GM23248 (cell line): ENCODE measurements around the gene PRSS22. TPM values are rescaled to one million over a fixed set of nuclear protein-coding genes. Genes with fewer than 3 reads are reported as not detected.

ENCODE experiments used
- DNase-seq: peaks from one replicate; pipeline ENCODE4 v3.0.0-alpha.2; 2015
- H2AFZ ChIP-seq: fragments of 200-600 bp; sonication (generic); 2 replicates; pipeline ENCODE4 v1.6.1; 2016; ENCODE audit warnings: antibody characterized with exemption
- H3F3A ChIP-seq: fragments of 200-600 bp; sonication (generic); 2 replicates; pipeline ENCODE4 v1.6.1; 2016; ENCODE audit warnings: mild to moderate bottlenecking, antibody characterized with exemption, mixed run types; ENCODE audit not compliant: insufficient read depth
- H3K27ac ChIP-seq: fragments of 200-600 bp; sonication (generic); 2 replicates; pipeline ENCODE4 v1.5.1; 2016; ENCODE audit warnings: mild to moderate bottlenecking
- H3K27me3 ChIP-seq: fragments of 200-600 bp; sonication (generic); replicated peaks from 2 replicates; pipeline ENCODE4 v1.6.1; 2016; ENCODE audit warnings: mild to moderate bottlenecking; ENCODE audit not compliant: insufficient read depth
- H3K36me3 ChIP-seq: fragments of 200-600 bp; sonication (generic); 2 replicates; pipeline ENCODE4 v1.6.1; 2016; ENCODE audit warnings: low read depth, mild to moderate bottlenecking
- H3K4me1 ChIP-seq: fragments of 200-600 bp; sonication (generic); 2 replicates; pipeline ENCODE4 v1.6.1; 2016; ENCODE audit warnings: mild to moderate bottlenecking; ENCODE audit not compliant: insufficient read depth
- H3K4me2 ChIP-seq: fragments of 200-600 bp; sonication (generic); one replicate; pipeline ENCODE4 v1.6.1; 2016; ENCODE audit warnings: mild to moderate bottlenecking; ENCODE audit not compliant: unreplicated experiment
- H3K4me3 ChIP-seq: fragments of 200-600 bp; sonication (generic); 2 replicates; pipeline ENCODE4 v1.5.1; 2016; ENCODE audit warnings: mild to moderate bottlenecking
- H3K79me2 ChIP-seq: fragments of 200-600 bp; sonication (generic); 2 replicates; pipeline ENCODE4 v1.6.1; 2016; ENCODE audit warnings: mild to moderate bottlenecking; ENCODE audit not compliant: insufficient read depth
- H3K9ac ChIP-seq: fragments of 200-600 bp; sonication (generic); 2 replicates; pipeline ENCODE4 v1.6.1; 2016; ENCODE audit warnings: mild to moderate bottlenecking
- H3K9me2 ChIP-seq: fragments of 200-600 bp; sonication (generic); 2 replicates; pipeline ENCODE4 v1.6.1; 2016; ENCODE audit warnings: mixed run types, mild to moderate bottlenecking, moderate library complexity; ENCODE audit not compliant: insufficient read depth
- H3K9me3 ChIP-seq: fragments of 200-600 bp; sonication (generic); one replicate; pipeline ENCODE4 v1.6.1; 2017; ENCODE audit warnings: low read depth
- H4K20me1 ChIP-seq: fragments of 200-600 bp; sonication (generic); 2 replicates; pipeline ENCODE4 v1.6.0; 2016; ENCODE audit not compliant: insufficient read depth
- EZH2 ChIP-seq: fragments of 200-600 bp; sonication (generic); IDR thresholded peaks from 2 replicates; pipeline ENCODE4 v1.6.1; 2018; ENCODE audit warnings: antibody characterized with exemption, mild to moderate bottlenecking; ENCODE audit not compliant: insufficient read depth, poor library complexity, severe bottlenecking
- EZH2phosphoT487 ChIP-seq: fragments of 200-600 bp; sonication (generic); IDR thresholded peaks from 2 replicates; pipeline ENCODE4 v1.6.1; 2018; ENCODE audit warnings: antibody characterized with exemption, moderate library complexity, mild to moderate bottlenecking, low read depth; ENCODE audit not compliant: insufficient read depth
- WGBS, 2 experiments: methylation state at CpG; one replicate each; pipeline ENCODE4 v1.1.6; 2015 to 2017; ENCODE audit warnings: low lambda C conversion rate in 2 of 2, low coverage in 1 of 2; ENCODE audit errors: missing lambda C conversion rate in 2 of 2; 5-methylcytosine and 5-hydroxymethylcytosine counted together
- in situ Hi-C: fragments of 300-500 bp; cut with MboI; formaldehyde crosslinking; loops from 2 replicates; pipeline ENCODE4 v1.15.0; 2020
- polyA plus RNA-seq: library from polyadenylated mRNA; unstranded; fragments of >200 nt; fragmentation: Nextera tagmentation; extraction: Ambion mirVana; gene quantifications from 2 replicates; pipeline ENCODE4 v1.2.1, GENCODE V29; 2016
- total RNA-seq: library from RNA; depleted of rRNA; stranded (reverse); fragments of >200 nt; shearing (Covaris generic); gene quantifications from 2 replicates; pipeline ENCODE4 v1.2.3, GENCODE V29; 2014

Gene PRSS22
- total and polyA plus RNA-seq, 2 experiments from 2014 or later, result not detected

DNA sequence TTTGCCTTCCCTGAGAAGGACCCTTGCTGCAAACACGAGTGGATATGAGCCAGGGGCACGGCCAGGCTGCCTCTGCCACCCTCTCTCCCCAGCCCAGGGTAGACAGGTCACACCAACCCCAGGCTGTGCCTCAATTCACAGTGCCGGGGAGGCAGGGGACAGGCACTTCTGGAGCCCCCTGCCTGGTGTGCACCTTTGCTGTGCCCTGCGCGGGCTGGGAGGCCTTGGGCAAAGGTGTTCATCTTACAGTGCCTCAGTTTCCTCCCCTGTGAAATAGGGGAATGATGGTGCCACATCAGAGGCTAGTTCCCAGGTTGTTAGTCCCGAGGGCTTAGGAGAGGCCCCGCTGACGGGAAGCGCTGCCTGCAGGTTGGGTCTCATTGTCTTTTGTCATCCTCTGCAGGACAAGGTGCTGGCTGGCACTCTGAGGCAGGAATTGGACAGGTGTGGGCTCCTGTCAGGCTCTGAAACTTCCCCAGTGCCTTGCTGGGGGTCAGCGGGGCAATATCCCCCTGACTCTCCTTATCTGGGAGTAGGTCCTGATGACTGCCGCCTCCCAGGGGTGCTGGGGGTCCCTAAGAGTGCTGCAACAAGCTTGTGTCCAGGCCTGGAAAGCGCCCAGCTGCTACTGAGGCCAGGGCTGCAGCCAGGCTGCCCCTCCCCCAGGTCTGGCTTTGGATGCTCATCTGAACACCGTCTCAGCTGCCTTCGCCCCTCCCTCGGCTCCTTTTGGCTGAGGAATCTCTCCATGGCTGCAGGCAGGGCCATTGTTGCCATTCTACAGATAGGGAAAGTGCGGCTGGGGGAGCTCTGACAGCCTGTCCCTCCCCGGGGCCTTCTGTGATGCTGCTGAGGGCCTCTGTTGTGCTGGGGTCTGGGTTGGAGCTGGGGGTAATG, 37.8 kb downstream of the PRSS22 start:
- in situ Hi-C loops, result no loop called here
- H3K79me2 ChIP-seq, result no peaks in the 10 kb centered on the region
- no peaks in the 10 kb centered on the region for H3K4me1 ChIP-seq
- H3K4me2 ChIP-seq, result no peak overlapping the region
- no peak overlapping the region for H3K9ac ChIP-seq
- no peak overlapping the region for H2AFZ ChIP-seq
- TF ChIP-seq EZH2phosphoT487 (no peak), EZH2 (no peak)
- H3K27me3 ChIP-seq, result peaks cover 49% of the 10 kb centered on the region
- H3K36me3 ChIP-seq, result no peaks in the 10 kb centered on the region
- WGBS, 2 experiments, result 51 to 61% methylated on average over 16 to 17 of the region's 17 CpGs
- H3K4me3 ChIP-seq, result no peak overlapping the region
- no peaks in the 10 kb centered on the region for H3K9me3 ChIP-seq
- DNase-seq, result no peak
- no peaks in the 10 kb centered on the region for H4K20me1 ChIP-seq
- H3K9me2 ChIP-seq, result no peaks in the 10 kb centered on the region
- no peaks in the 10 kb centered on the region; the same call in 1 of the 2 replicates for H3F3A ChIP-seq
- H3K27ac ChIP-seq, result no peak overlapping the region

GRCh38 chr16:2819179-2819938, 38.6 kb downstream of the PRSS22 start:
- Histone ChIP-seq H3K27me3 (peaks cover 51% of the 10 kb centered on the region), H3K4me2 (no peak overlapping the region), H3F3A (no peaks in the 10 kb centered on the region; the same call in 1 of the 2 replicates), H3K79me2 (no peaks in the 10 kb centered on the region), H3K9me3 (no peaks in the 10 kb centered on the region), H3K4me1 (no peaks in the 10 kb centered on the region), H3K9me2 (no peaks in the 10 kb centered on the region), H3K36me3 (no peaks in the 10 kb centered on the region), H3K27ac (no peak overlapping the region), H2AFZ (no peak overlapping the region), H3K4me3 (no peak overlapping the region), H4K20me1 (no peaks in the 10 kb centered on the region), H3K9ac (no peak overlapping the region)
- in situ Hi-C loops, result no loop called here
- TF ChIP-seq EZH2phosphoT487 (no peak), EZH2 (no peak)
- no peak for DNase-seq
- WGBS, 2 experiments, result 65 to 67% methylated on average over 18 of the region's 18 CpGs

- peaks cover 51% of the 10 kb centered on the region for H3K27me3 ChIP-seq
- H3K27ac ChIP-seq, result no peak overlapping the region
- no peaks in the 10 kb centered on the region for H3K4me1 ChIP-seq
- H3K9ac ChIP-seq, result no peak overlapping the region
- H3K9me3 ChIP-seq, result no peaks in the 10 kb centered on the region
- no peak overlapping the region for H3K4me2 ChIP-seq
- no peak overlapping the region for H3K4me3 ChIP-seq
- H3F3A ChIP-seq, result no peaks in the 10 kb centered on the region; the same call in 1 of the 2 replicates
- no peak overlapping the region for H2AFZ ChIP-seq
- no peaks in the 10 kb centered on the region for H4K20me1 ChIP-seq
- H3K79me2 ChIP-seq, result no peaks in the 10 kb centered on the region
- 37 to 54% methylated on average over 10 of the region's 10 CpGs for WGBS, 2 experiments
- DNase-seq, result no peak
- H3K36me3 ChIP-seq, result no peaks in the 10 kb centered on the region
- no peaks in the 10 kb centered on the region for H3K9me2 ChIP-seq
- TF ChIP-seq EZH2phosphoT487 (no peak), EZH2 (no peak)
- in situ Hi-C loops, result no loop called here
These were observed 39.6 kb downstream of the PRSS22 start for GRCh38 chr16:2818272-2818876.

GRCh38 chr16:2817340-2818271, 40.4 kb downstream of the PRSS22 start:
- H3K9ac ChIP-seq, result no peak overlapping the region
- no peaks in the 10 kb centered on the region for H3K79me2 ChIP-seq
- no peak overlapping the region for H3K27ac ChIP-seq
- H3K4me3 ChIP-seq, result no peak overlapping the region
- H3K36me3 ChIP-seq, result no peaks in the 10 kb centered on the region
- no peak for DNase-seq
- H2AFZ ChIP-seq, result no peak overlapping the region
- H3F3A ChIP-seq, result no peaks in the 10 kb centered on the region
- TF ChIP-seq EZH2phosphoT487, result no peak
- TF ChIP-seq EZH2, result no peak
- H3K4me1 ChIP-seq, result no peaks in the 10 kb centered on the region
- H3K27me3 ChIP-seq, result peaks cover 46% of the 10 kb centered on the region
- no peaks in the 10 kb centered on the region for H4K20me1 ChIP-seq
- H3K9me2 ChIP-seq, result no peaks in the 10 kb centered on the region
- 71 to 86% methylated on average over 29 to 68 of the region's 68 CpGs for WGBS, 2 experiments
- no peak overlapping the region for H3K4me2 ChIP-seq
- in situ Hi-C loops, result no loop called here
- H3K9me3 ChIP-seq, result no peaks in the 10 kb centered on the region
